Loucy (cell line): ENCODE results near the gene PRKAB1.

Experiments used
- EZH2phosphoT487 ChIP-seq: fragments of 200-600 bp; IDR thresholded peaks from 2 replicates; pipeline ENCODE4 v1.6.1; 2018; ENCODE audit warnings: antibody characterized with exemption, mild to moderate bottlenecking, moderate library complexity, borderline replicate concordance
- TF ChIP-seq, protein P1 (sequence below): fragments of 200-600 bp; sonication (generic); conservative IDR thresholded peaks from 2 replicates; pipeline ENCODE4 v1.5.1; 2014; ENCODE audit warnings: mild to moderate bottlenecking, antibody characterized with exemption, low read length

DNA sequence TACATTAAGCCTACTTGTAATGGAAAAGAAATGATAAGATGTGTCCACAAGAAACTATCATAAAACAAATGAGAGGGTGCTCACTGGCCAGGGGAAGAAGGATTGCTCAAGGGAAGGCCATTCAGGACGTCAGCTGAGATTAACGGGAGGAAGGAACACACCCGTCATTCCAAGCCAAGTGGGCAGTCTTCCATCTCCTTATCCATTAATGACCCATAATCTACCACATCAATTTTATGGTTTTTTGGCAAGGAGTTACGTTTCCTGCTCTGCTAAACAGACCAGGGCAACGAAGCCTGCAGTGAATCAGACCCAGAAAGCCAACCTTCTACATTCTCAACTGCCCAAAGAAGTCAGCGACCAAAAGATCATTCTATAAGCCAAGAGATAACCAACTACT, 25.1 kb downstream of the PRKAB1 start:
- TF ChIP-seq, protein P1, sequence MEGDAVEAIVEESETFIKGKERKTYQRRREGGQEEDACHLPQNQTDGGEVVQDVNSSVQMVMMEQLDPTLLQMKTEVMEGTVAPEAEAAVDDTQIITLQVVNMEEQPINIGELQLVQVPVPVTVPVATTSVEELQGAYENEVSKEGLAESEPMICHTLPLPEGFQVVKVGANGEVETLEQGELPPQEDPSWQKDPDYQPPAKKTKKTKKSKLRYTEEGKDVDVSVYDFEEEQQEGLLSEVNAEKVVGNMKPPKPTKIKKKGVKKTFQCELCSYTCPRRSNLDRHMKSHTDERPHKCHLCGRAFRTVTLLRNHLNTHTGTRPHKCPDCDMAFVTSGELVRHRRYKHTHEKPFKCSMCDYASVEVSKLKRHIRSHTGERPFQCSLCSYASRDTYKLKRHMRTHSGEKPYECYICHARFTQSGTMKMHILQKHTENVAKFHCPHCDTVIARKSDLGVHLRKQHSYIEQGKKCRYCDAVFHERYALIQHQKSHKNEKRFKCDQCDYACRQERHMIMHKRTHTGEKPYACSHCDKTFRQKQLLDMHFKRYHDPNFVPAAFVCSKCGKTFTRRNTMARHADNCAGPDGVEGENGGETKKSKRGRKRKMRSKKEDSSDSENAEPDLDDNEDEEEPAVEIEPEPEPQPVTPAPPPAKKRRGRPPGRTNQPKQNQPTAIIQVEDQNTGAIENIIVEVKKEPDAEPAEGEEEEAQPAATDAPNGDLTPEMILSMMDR, result no peak
- TF ChIP-seq EZH2phosphoT487, result no peak
